GM18508 (cell line): ENCODE results near the gene BANF2.

ENCODE experiments used
- ATAC-seq: cut with Tn5 transposase; IDR thresholded peaks from one replicate; pipeline ENCODE4 v1.9.1; 2021; ENCODE audit warnings: moderate number of reproducible peaks; ENCODE audit not compliant: insufficient read depth, unreplicated experiment

BANF2 gene

GRCh38 chr20:17732907-17733521 is 33.2 kb downstream of the BANF2 start:
- no peak for ATAC-seq

GRCh38 chr20:17733767-17734304 is 34.1 kb downstream of the BANF2 start:
- ATAC-seq, result no peak

GRCh38 chr20:17734374-17734773 is 34.6 kb downstream of the BANF2 start:
- no peak for ATAC-seq

DNA sequence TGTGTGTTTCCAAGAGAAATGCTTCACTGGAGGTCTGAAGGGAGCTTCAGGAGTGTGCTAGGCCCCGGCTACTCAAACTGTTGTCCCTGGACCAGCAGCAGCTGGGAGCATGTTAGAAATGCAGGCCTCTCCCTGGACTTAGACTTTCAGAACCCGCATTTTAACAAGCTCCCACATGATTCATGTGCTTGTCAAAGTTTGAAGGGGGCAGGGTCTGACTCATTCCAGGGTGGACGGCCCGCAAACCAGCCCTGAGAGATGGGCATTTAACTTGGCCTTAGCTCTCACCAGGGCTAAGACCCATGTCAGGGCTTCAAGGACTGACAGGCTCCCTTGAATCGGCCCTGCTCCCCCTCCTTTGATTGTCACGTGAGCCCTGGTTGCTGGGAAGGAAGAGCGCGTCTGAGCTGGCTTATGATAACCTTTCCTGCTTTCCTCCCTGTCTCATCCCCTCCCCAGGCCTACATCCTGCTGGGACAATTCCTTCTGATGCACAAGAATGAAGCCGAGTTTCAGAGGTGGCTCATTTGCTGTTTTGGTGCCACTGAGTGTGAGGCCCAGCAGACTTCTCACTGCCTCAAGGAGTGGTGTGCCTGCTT is 35.5 kb downstream of the BANF2 start:
- ATAC-seq, result no peak

- ATAC-seq, result no peak
Observed at GRCh38 chr20:17735959-17736621, 36.3 kb downstream of the BANF2 start.

GRCh38 chr20:17738154-17738553 is 38.4 kb downstream of the BANF2 start:
- no peak for ATAC-seq

GRCh38 chr20:17741220-17741619 is 41.5 kb downstream of the BANF2 start:
- ATAC-seq, result no peak

DNA sequence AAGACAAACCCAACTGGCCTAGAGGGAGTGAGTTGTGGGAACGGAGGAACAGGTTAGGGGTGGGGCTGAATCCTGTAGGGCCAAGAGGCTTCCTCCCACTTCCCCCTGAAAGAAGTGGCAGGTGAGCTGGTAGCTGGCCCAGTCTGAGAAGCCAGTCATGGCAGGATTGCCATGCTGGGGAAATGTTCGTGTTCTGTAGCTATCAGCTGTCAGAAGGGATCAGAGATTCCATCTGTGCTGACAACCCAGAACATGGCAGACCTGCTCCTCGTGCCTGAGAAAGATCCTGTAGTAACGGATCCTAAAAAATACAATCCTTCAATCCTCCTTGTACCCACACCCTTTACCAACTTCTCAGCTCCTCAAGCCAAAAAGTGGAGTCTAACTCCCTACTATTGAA is 43.0 kb downstream of the BANF2 start:
- no peak for ATAC-seq

DNA sequence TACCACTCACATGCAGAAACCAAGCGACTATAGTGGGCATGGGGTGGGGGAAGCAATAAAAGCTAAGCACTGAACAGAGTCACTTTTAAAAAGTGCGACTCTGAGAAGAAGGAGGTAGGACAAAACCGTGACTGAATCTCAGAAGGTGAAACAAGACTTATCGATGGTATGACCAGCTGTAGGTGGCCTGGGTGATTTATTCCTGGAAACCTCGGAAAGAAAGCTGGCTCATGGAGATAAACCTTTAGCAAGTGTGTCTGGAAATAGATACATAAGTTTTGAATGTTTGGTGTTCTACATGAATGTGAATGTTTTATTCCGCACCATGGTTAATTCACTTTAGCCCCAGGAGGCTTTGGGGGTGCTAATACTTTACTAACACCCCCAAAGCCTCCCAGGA is 43.9 kb downstream of the BANF2 start:
- no peak for ATAC-seq

- ATAC-seq, result no peak
Observed at GRCh38 chr20:17747431-17747846, 47.7 kb downstream of the BANF2 start.

DNA sequence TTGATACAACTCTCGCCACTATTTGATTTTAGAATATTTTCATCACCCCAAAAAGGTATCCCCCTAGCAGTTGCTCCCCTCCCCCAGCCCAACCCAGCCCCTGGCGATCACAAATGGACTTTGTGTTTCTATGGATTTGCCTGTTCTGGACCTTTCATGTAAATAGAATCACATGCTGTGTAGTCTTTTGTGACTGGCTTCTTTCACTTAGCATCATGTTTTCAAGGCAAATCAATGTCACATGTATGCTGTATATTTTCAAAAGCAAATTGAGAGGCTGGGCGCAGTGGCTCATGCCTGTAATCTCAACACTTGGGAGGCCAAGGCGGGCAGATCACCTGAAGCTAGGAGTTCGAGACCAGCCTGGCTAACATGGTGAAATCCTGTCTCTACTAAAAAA is 48.5 kb downstream of the BANF2 start:
- ATAC-seq, result no peak

DNA sequence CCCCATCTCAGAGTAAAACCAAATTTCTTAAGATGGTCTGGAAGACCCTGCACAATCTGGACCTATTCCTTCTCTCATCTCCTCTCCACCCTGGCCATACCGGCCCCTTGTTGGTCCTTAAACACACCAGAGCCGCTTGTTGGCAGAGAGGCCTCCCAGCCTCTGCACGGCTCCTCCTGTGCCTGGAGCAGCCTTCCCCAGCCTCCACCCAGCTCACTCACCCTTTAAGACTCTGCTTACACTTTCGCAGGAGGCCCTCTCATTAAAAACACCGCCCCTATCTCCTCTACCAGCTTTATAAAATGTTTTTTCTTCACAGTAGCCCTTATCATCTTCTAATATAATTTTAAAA is 49.8 kb downstream of the BANF2 start:
- ATAC-seq, result no peak

DNA sequence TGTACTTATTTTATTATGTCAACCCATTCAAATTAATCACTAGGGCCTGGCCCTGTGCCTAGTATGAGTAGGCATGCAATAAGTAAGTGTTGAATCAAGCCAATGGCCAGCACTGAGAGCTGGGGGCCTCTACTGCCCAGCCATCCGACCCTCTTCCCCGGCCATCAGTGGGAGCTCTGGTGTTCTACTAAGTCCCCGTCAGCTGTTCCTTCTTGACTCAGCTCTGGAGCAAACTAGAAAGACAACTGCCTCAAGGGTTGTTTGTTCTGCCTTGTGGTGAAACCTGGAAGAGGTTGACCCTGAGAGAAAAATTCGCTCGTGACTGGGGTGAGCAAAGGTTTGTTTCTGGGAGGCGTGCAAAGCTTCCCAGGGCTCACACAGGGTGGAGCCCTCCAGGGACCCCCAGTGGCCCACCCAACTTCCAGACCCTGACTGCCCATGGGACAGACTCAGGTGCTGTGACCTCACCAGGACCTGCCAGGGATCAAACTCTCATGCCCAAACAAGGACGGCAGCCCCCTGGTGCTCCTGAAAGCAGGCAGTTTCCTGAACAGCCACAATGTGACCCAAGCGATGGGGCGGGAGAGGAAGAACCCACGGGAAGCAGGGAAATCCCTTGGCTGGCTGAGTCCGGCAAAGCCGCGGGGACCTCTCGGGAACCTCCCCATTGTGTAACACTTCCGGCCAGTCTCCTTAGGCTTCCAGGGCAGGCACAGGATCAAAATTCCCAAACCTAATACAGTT is 50.4 kb downstream of the BANF2 start:
- ATAC-seq, result no peak

DNA sequence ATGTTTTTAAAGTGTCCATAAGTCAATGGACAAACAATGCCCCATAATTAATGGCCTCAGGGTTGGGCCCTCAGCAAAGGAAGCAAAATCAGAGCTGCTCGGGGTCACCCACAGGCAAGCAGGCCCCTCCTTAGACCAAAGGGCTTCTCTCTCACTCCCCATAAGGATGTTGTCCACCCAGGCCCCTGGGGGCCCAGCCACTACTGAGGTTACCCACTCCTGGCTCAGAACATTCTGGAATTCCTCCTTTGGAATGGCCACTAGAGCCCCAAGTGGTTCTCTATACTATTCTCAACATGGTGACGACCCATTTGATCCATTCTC is 50.9 kb downstream of the BANF2 start:
- ATAC-seq, result no peak

GRCh38 chr20:17751640-17752039 is 51.9 kb downstream of the BANF2 start:
- no peak for ATAC-seq

GRCh38 chr20:17752459-17752858 is 52.7 kb downstream of the BANF2 start:
- no peak for ATAC-seq

DNA sequence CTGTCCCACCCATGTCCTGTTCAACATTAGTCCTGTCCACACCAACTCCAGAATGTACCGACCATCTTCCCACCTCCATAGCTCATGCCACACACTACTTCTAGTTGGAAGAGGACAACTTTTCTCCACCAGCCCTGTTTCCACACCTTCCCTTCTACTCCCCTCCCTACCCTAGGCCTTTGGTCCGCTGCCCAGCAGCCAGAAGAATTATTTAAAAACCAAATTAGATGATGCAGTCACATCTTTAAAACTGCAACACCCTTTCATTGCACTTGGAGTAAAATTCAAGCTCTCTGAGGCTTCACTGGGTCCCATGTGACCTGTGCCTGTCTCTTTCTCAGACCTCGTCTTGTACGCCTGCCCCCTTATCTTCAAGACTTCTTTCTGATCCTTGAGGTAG is 53.8 kb downstream of the BANF2 start:
- no peak for ATAC-seq

DNA sequence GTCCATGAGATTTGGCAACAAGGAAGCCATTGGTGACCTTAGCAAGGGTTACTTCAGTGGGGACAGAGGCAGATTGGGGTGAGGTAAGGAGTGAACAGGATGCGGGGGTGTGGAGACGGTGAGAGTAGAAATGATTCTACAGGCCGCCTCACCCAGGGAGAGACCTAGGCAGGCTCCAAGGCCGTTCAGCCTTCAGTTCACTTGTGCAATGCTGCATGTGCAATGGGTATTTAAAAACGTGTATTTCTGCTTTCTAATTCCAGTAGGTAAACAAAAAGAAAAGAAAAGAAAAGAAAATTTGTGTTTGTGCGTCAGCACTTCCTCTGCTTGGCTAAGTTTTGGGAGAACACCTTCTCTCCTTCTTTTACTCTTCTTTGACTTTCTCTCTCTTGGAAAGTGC is 56.8 kb downstream of the BANF2 start:
- no peak for ATAC-seq

- no peak for ATAC-seq
Observed at GRCh38 chr20:17757496-17757895, 57.7 kb downstream of the BANF2 start.

- ATAC-seq, result no peak
Observed at GRCh38 chr20:17758010-17758409, 58.2 kb downstream of the BANF2 start.

- ATAC-seq, result no peak
Observed at GRCh38 chr20:17758512-17758911, 58.7 kb downstream of the BANF2 start.
